DND-41 (cell line): ENCODE results near the gene PSD2.

Experiments used
- CTCF ChIP-seq: IDR thresholded peaks from 2 replicates; pipeline ENCODE4 v1.5.1; 2012; ENCODE audit warnings: borderline replicate concordance, low read length, moderate library complexity, mild to moderate bottlenecking; ENCODE audit not compliant: poor library complexity, severe bottlenecking; ENCODE audit errors: extremely low read depth
- EZH2 ChIP-seq: IDR thresholded peaks from 3 replicates; pipeline ENCODE4 v1.6.1; 2012; ENCODE audit warnings: borderline replicate concordance, low read depth, mild to moderate bottlenecking, moderate library complexity, low read length, inconsistent platforms; ENCODE audit not compliant: severe bottlenecking

GRCh38 chr5:139862803-139863202 is 67.2 kb downstream of the PSD2 start:
- TF ChIP-seq CTCF, result peak; percentile 26
- no peak for TF ChIP-seq EZH2
